Body of pancreas (tissue), 4 donors: ENCODE measurements around the gene GON4L. TPM values are rescaled to one million over a fixed set of nuclear protein-coding genes. Genes with fewer than 3 reads are reported as not detected.
"Not testable (repeated sequence)": the region's sequence is repeated elsewhere in the genome, so short reads cannot be mapped to it uniquely, and the experiment has no call there.

Source experiments
- ATAC-seq: fragments of 150-250 bp; one replicate; pipeline ENCODE4 v1.9.1; 2016
- DNase-seq, 4 donors: peaks; one replicate each; pipeline ENCODE4 v3.0.0-alpha.2; 2019
- H3K27ac ChIP-seq, 4 donors: fragments of 200-600 bp; sonication (generic); 1 replicate in 3 of 4; 2 replicates in 1 of 4; pipeline versions ENCODE4 v1.5.1 to v1.6.1; 2016 to 2019; ENCODE audit warnings: mild to moderate bottlenecking in 1 of 4, mixed read lengths in 1 of 4, moderate library complexity in 1 of 4
- H3K27me3 ChIP-seq, 2 donors: fragments of 200-600 bp; sonication (generic); one replicate each; pipeline ENCODE4 v1.6.0; 2016; ENCODE audit warnings: mild to moderate bottlenecking in 1 of 2
- H3K36me3 ChIP-seq, 2 donors: fragments of 200-600 bp; sonication (generic); replicated peaks in 1 of 2; 2 replicates each; pipeline ENCODE4 v1.5.1; 2016; ENCODE audit warnings: low read depth in 2 of 2; ENCODE audit not compliant: insufficient read depth in 1 of 2
- H3K4me1 ChIP-seq: fragments of 200-600 bp; sonication (generic); one replicate; pipeline ENCODE4 v1.6.0; 2016
- H3K4me3 ChIP-seq, 2 donors: fragments of 200-600 bp; sonication (generic); 1 replicate in 1 of 2; 2 replicates in 1 of 2; pipeline ENCODE4 v1.5.1; 2016 to 2019
- H3K9me3 ChIP-seq, 3 donors: fragments of 200-600 bp; sonication (generic); 1 replicate in 2 of 3; 2 replicates in 1 of 3; pipeline ENCODE4 v1.5.1; 2016
- POLR2A ChIP-seq, 3 donors: fragments of 450-650 bp; IDR thresholded peaks; one replicate each; pipeline ENCODE4 v1.6.1; 2016; ENCODE audit warnings: antibody characterized with exemption in 3 of 3, mild to moderate bottlenecking in 2 of 3
- WGBS, 2 donors: methylation state at CpG; one replicate each; pipeline ENCODE4 v1.1.5; 2017; 5-methylcytosine and 5-hydroxymethylcytosine counted together
- intact Hi-C: fragments of 100-400 bp; cut with DNase I; formaldehyde crosslinking; loops from one replicate; pipeline ENCODE4 v1.15.1; 2023
- small RNA-seq: library from RNA; depleted of rRNA; stranded (forward); fragments of <200 nt; gene quantifications from one replicate; pipeline ENCODE3, GENCODE V24; 2016
- total RNA-seq, 2 donors: library from RNA; depleted of rRNA; stranded (reverse); fragments of >200 nt; gene quantifications; one replicate each; pipeline ENCODE4 v1.1.0, GENCODE V29; 2016
- TF ChIP-seq, protein P1 (sequence below), 7 experiments: fragments of 450-650 bp in 4 of 7; fragments of 200-600 bp in 3 of 7; sonication (generic) in 3 of 7; IDR thresholded peaks; one replicate each; pipeline ENCODE4 v1.5.1; 2016 to 2019; ENCODE audit warnings: antibody characterized with exemption in 7 of 7

GON4L gene
- total RNA-seq, 2 donors from 2014 or later, result 26.7 to 44.4 TPM

DNA sequence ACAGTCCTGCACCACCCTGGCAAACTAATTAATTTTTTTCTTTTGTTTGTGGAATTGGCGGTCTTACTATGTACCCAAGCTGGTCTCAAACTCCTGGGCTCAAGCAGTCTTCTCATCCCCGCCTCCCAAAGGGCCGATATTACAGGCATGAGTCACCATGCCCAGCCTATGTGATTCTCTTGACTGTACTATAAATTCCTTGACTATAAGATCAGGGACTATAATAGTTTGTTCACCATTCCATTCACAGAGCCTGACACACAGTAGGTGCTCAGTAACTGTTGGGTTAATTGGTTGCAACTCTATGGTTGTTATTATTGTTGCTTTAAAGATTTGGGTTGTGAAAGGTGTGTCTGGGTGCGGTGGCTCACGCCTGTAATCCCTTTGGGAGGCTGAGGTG lies 150.9 kb downstream of the GON4L start:
- ATAC-seq (no peak), DNase-seq (no peak)
- TF ChIP-seq, protein P1, sequence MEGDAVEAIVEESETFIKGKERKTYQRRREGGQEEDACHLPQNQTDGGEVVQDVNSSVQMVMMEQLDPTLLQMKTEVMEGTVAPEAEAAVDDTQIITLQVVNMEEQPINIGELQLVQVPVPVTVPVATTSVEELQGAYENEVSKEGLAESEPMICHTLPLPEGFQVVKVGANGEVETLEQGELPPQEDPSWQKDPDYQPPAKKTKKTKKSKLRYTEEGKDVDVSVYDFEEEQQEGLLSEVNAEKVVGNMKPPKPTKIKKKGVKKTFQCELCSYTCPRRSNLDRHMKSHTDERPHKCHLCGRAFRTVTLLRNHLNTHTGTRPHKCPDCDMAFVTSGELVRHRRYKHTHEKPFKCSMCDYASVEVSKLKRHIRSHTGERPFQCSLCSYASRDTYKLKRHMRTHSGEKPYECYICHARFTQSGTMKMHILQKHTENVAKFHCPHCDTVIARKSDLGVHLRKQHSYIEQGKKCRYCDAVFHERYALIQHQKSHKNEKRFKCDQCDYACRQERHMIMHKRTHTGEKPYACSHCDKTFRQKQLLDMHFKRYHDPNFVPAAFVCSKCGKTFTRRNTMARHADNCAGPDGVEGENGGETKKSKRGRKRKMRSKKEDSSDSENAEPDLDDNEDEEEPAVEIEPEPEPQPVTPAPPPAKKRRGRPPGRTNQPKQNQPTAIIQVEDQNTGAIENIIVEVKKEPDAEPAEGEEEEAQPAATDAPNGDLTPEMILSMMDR (IDR thresholded peaks at IDR 0.05), result no peak
- no peak for TF ChIP-seq POLR2A (IDR thresholded peaks at IDR 0.05)
- no peak overlapping the region for H3K4me3 ChIP-seq
- H3K9me3 ChIP-seq, result no peaks in the 10 kb centered on the region
- intact Hi-C loops, result no loop called here
- no peaks in the 10 kb centered on the region for H3K36me3 ChIP-seq
- no peaks in the 10 kb centered on the region for H3K27me3 ChIP-seq
- 90 to 99% methylated on average over 5 of the region's 5 CpGs for WGBS, 2 donors
- H3K4me1 ChIP-seq, result no peaks in the 10 kb centered on the region
- H3K27ac ChIP-seq, result no peak overlapping the region

DNA sequence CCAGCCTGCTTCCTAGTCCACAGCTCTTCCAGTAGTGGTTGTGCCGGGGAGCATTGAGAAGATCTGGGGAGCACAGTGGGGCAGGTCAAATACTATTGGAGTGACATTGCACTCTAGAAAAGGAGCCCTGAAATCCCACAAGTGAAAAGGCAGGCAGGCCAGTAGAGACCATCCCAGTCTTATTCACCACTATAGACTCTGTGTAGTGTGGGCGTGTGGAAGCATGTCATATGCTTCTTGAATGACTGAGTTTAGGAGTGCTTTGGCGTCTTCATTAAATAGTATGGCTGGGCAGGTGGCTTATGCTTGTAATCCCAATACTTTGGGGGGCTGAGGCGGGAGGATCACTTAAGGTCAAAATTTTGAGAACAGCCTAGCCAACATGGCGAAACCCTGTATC lies 152.6 kb downstream of the GON4L start:
- H3K27ac ChIP-seq, ATAC-seq, H3K9me3 ChIP-seq, intact Hi-C loops, H3K4me1 ChIP-seq, H3K27me3 ChIP-seq, DNase-seq, H3K36me3 ChIP-seq, H3K4me3 ChIP-seq: not testable (repeated sequence)
- WGBS, 2 donors, result 89 to 97% methylated on average over 5 of the region's 5 CpGs

DNA sequence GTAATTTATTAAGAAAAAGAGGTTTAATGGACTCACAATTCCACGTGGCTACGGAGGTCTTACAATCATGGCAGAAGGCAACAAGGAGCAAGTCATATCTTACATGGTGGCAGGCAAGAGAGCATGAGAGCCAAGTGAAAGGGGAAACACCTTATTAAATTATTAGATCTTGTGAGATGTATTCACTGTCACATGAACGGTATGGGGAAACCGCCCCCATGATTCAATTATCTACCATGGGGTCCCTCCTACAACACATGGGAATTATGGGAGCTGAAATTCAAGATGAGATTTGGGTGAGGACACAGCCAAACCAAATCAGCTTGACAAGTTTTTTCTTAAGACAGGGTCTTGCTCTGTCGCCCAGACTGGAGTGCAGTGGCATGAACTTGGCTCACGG lies 153.8 kb downstream of the GON4L start:
- intact Hi-C loops, result no loop called here

DNA sequence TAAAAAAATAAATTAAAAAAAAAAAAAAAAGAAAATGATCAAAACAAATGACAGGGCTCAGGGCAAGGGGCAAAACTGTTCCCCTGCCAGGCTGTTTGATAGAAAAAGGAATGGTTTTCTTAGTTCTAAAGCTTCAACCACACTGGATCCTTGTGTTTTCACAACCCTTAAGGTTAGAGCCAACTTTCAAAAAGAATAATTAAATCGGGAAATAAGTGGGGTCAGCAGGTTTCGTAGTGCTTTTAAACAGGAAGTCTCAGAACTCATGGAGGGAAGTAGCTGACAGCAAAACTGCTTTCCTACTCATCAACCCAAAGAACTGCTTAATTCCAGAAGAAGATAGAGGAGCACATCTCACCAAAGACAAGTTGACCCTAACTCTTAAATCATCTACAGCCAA lies 155.3 kb downstream of the GON4L start:
- not testable (repeated sequence) for ATAC-seq, H3K4me1 ChIP-seq
- 44 to 67% methylated on average over 2 of the region's 2 CpGs for WGBS, 2 donors

More for the DNA sequence above, 153.8 kb downstream of the GON4L start:
- DNase-seq (no peak), ATAC-seq (no peak)
- no peak overlapping the region for H3K27ac ChIP-seq
- no peak overlapping the region for H3K4me3 ChIP-seq
- WGBS, 2 donors, result 84 to 91% methylated on average over 6 of the region's 6 CpGs
- TF ChIP-seq POLR2A (IDR thresholded peaks at IDR 0.05), result no peak
- TF ChIP-seq, protein P1 (IDR thresholded peaks at IDR 0.05), result no peak
- H3K27me3 ChIP-seq, result no peaks in the 10 kb centered on the region
- H3K9me3 ChIP-seq, result no peaks in the 10 kb centered on the region
- no peaks in the 10 kb centered on the region for H3K36me3 ChIP-seq
- no peaks in the 10 kb centered on the region for H3K4me1 ChIP-seq

More for the DNA sequence above, 155.3 kb downstream of the GON4L start:
- H3K4me3 ChIP-seq, H3K27ac ChIP-seq, intact Hi-C loops, H3K27me3 ChIP-seq, H3K36me3 ChIP-seq, H3K9me3 ChIP-seq, DNase-seq: not testable (repeated sequence)

Small RNA genes lying within 50 kb of the gene (small RNA-seq; reads per million reads assigned to genes)
- gene RF00015, result not detected

Other genes starting within 250 kb of the GON4L start
- 10 to 100 TPM; 19.5 to 50.4 TPM for gene MSTO1, start 247.0 kb downstream of the GON4L start, total RNA-seq
- gene YY1AP1, start 168.4 kb downstream of the GON4L start, total RNA-seq, result 10 to 100 TPM; 40.5 to 90.6 TPM
- gene DAP3, start 168.1 kb downstream of the GON4L start, total RNA-seq, result 100 to 1,000 TPM in 1 of 2 donors, 10 to 100 TPM in 1; 71.9 to 110 TPM
- 1 to 10 TPM; 1.3 to 5.4 TPM for gene SYT11, start 2.4 kb upstream of the GON4L start, total RNA-seq
- gene RIT1, start 54.1 kb upstream of the GON4L start, total RNA-seq, result 10 to 100 TPM in 1 of 2 donors, 1 to 10 TPM in 1; 6.9 to 16.1 TPM
- gene KHDC4, start 77.2 kb upstream of the GON4L start, total RNA-seq, result 10 to 100 TPM; 32.7 to 40.5 TPM
- gene RXFP4, start 84.4 kb upstream of the GON4L start, total RNA-seq, result under 1 TPM in 1 of 2 donors, not detected in 1; 0.26 TPM
- 10 to 100 TPM; 31.9 to 32.6 TPM for gene ARHGEF2, start 121.3 kb upstream of the GON4L start, total RNA-seq
- gene SSR2, start 163.7 kb upstream of the GON4L start, total RNA-seq, result 100 to 1,000 TPM; 179 to 291 TPM
- gene UBQLN4, start 196.6 kb upstream of the GON4L start, total RNA-seq, result 10 to 100 TPM; 16.5 to 16.9 TPM
- 10 to 100 TPM; 44.2 to 47.5 TPM for gene LAMTOR2, start 197.6 kb upstream of the GON4L start, total RNA-seq
- gene RAB25, start 203.9 kb upstream of the GON4L start, total RNA-seq, result 10 to 100 TPM; 31.3 to 66.7 TPM
- 1 to 10 TPM in 1 of 2 donors, under 1 TPM in 1; 0.99 to 4.7 TPM for gene MEX3A, start 225.3 kb upstream of the GON4L start, total RNA-seq